Dedifferentiated amniotic fluid mesenchymal stem cell (primary cell): ENCODE measurements around the gene BCAS3.

ENCODE experiments used
- DNase-seq: peaks from one replicate; pipeline ENCODE4 v3.0.0-alpha.2; 2016; ENCODE audit errors: extremely low spot score

BCAS3 gene

GRCh38 chr17:61289408-61290385 lies 612.0 kb downstream of the BCAS3 start:
- DNase-seq: no peak

GRCh38 chr17:61291451-61292285 lies 614.0 kb downstream of the BCAS3 start:
- no peak for DNase-seq

- no peak for DNase-seq
These were observed 616.6 kb downstream of the BCAS3 start for GRCh38 chr17:61294286-61294685.

GRCh38 chr17:61294777-61295176 lies 617.1 kb downstream of the BCAS3 start:
- DNase-seq: no peak

GRCh38 chr17:61296058-61296457 lies 618.4 kb downstream of the BCAS3 start:
- DNase-seq: no peak

GRCh38 chr17:61299517-61300513 lies 622.2 kb downstream of the BCAS3 start:
- DNase-seq: no peak

GRCh38 chr17:61302953-61303816 lies 625.5 kb downstream of the BCAS3 start:
- DNase-seq: no peak

GRCh38 chr17:61303817-61304096 lies 626.1 kb downstream of the BCAS3 start:
- DNase-seq: no peak

- DNase-seq: no peak
These were observed 627.4 kb downstream of the BCAS3 start for GRCh38 chr17:61305024-61305423.

GRCh38 chr17:61306003-61306402 lies 628.4 kb downstream of the BCAS3 start:
- no peak for DNase-seq

GRCh38 chr17:61307905-61308886 lies 630.5 kb downstream of the BCAS3 start:
- DNase-seq: peak; percentile 91

- no peak for DNase-seq
These were observed 632.0 kb downstream of the BCAS3 start for GRCh38 chr17:61309362-61310256.

- no peak for DNase-seq
These were observed 632.9 kb downstream of the BCAS3 start for GRCh38 chr17:61310590-61310989.

- no peak for DNase-seq
These were observed 635.0 kb downstream of the BCAS3 start for GRCh38 chr17:61312406-61313295.

- DNase-seq: no peak
These were observed 636.0 kb downstream of the BCAS3 start for GRCh38 chr17:61313461-61314326.

GRCh38 chr17:61314368-61315078 lies 636.9 kb downstream of the BCAS3 start:
- DNase-seq: no peak
